ENCODE data around the gene TRPC6.
"Not testable (repeated sequence)": the region's sequence is repeated elsewhere in the genome, so short reads cannot be mapped to it uniquely, and the experiment has no call there.

Gene TRPC6

DNA sequence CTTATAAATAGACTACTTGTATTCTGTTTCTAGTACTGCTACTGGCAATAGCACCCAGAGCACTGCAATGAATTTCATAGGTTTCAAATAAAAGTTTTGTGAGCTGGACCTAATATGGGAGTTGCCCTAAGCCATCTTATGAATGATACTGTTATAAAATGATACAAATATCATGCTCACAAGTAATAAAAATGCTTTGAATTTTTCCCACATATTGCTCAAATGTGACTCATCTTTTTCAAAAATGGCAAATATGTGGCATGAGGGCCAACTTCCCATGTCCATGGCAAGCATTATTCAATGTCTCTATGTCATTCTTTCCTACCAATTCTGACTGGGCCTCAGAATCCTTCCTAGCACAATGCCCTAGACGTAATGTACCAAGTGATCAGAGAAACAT is 137.6 kb downstream of the TRPC6 start:
- no peak for DNase-seq

- DNase-seq: no peak
These were observed 138.0 kb downstream of the TRPC6 start for GRCh38 chr11:101445761-101446160.

DNA sequence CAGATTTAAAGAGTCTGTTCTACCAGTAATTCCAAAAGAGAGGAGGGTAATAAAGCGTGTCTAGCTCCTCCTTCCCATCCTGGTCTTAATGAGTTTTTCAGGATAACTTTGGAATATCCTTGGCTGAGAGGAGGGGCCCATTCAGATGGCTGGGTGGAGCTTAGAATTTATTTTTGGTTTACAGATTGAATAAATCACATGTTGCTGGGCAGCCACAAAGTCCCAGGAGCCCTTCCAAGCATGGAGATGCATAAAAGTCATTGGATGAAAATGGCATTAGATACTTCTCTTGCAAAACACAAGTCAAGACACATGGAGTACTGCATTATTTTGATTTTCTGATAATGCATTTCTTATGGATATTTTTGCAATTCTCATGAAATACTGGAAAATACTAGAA is 139.0 kb downstream of the TRPC6 start:
- no peak for DNase-seq

- no peak for DNase-seq
These were observed 139.6 kb downstream of the TRPC6 start for GRCh38 chr11:101444164-101444563.

DNA sequence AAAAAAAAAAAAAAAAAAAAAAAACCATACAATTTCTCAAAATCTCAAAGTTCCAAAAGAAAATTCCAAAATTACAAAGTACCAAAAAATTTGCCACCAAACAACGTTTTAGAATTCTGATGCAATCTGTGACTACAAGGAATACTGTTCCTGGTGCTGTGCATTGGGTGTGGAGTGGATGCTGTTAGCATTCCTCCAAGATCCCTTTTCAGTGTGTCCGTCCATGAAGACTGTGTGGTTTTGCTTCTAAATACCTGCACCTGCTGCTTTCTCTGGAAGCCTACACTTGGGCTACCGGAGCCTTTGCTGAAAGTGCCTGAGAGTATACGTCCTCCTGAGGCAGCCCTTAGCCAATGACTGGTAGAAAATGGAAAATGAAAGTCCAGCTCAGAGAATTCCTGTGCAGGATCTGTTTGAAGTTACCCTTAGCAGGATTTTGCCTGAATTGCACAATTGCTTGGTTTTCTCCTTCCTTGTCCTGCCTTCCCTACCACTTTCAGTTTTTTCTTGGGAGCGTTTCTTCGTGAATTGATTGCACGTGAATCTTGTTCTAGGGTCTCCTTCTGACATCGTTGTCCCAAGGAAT is 140.8 kb downstream of the TRPC6 start:
- DNase-seq: no peak

GRCh38 chr11:101442171-101442570 is 141.6 kb downstream of the TRPC6 start:
- no peak for DNase-seq

- DNase-seq: no peak
These were observed 142.1 kb downstream of the TRPC6 start for GRCh38 chr11:101441747-101442146.

DNA sequence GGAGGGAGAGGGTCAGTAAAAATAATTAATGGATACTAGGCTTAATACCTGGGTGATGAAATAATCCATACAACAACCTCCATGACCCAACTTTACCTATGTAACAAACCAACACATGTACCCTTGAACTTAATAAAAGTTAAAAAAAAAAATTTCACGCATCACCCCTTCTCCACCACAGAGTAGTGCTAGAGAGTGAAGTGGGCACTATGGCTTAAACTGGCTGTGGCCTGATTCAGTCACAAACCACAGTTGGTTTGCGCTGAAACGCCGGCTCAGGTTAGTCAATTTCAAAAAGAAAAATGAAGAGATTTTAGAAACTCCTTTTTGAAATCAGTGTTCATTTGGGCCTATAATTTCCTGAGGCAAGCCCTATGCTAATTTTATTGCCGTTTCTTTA is 144.3 kb downstream of the TRPC6 start:
- no peak for DNase-seq

GRCh38 chr11:101438708-101439107 is 145.1 kb downstream of the TRPC6 start:
- not testable (repeated sequence) for DNase-seq

DNA sequence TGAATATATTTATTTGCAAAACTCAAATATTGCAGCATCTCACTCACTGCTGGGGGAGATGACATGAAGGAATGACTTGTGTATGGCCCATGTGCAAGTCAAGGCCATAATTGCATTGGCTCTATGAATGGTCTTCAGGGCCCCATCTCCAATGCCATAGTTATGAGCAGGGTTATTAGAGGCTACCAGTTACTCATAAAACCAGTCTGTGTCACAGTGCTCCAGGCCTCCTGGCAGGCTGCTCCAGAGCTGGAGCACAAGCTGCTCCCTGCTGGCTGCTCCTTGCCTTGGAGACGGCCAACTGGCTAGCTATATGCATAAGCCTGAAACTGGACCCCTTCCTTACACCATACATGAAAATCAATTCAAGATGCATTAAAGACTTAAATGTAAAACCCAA is 145.7 kb downstream of the TRPC6 start:
- DNase-seq: no peak

- peak; percentile 19 for DNase-seq
These were observed 147.2 kb downstream of the TRPC6 start for GRCh38 chr11:101436511-101437142.

DNA sequence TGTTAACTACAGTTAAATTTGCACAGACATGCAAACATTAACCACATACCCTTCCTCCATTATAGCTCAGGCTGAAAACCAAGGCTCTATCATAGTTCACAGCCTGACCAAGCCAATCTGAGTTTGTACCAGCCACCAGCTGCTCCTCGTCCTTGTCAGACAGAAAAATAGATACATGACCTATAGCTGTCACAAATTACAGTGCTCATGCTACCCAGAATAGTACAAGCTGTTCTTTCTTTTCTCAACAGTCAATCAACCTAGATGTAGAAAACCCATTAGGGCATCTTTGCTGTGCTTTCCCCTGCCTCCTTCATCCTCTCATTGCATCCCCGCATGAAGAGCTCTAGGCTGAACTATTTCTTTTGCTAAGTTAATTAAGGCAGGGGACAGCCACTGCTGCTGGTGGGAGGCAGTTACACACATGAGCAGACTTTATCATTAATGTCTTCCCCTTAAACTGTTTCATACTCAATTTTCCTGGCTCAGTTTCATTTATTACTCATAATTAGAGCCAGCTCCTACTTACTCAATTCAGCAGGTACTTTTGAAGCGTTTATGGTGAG is 148.3 kb downstream of the TRPC6 start:
- DNase-seq: no peak

DNA sequence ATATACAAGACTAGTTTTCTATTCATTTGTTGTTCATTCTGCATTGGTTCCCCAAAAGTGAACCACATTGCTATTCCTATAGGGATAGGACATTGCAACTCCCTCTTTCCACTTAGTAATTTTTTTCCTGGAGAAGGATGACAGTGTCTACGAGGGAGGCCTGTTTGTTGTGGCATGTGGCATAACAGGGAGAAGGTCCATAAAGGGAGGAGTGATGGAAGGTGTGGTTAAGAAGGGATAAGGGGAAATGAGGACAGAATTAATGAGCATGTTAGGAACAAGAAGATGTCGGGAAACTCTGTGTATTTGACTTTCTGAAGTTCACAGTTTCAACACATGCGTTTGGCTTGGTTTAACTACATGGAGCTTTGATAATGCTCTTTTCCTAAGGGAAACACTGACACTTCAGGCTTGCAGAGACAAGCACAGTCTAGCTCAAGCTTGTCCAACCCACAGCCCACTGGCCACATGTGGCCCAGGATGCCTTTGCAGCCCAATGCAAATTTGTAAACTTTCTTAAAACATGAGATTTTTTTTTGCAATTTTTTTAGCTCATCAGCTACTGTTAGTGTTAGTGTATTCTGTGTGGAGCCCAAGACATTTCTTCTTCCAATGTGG is 149.7 kb downstream of the TRPC6 start:
- DNase-seq: no peak

DNA sequence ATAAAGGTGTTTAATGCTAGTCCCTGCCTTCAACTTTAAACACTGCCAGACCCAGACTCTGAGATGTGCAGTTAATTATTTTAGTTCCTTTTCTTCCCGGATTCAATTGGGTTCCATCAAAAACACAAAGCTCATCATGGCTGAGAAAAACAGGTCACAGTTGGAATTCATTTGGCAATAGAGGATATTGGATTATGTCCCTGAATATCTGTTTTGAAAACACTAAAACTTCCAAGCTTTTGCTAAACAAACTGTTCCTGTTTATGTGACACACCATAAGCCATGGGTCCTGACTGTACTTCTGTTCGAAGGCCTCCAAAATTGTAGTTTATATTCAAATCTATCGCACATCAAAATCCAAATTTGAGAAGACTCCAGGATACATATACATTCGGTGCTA is 150.7 kb downstream of the TRPC6 start:
- DNase-seq: no peak

DNA sequence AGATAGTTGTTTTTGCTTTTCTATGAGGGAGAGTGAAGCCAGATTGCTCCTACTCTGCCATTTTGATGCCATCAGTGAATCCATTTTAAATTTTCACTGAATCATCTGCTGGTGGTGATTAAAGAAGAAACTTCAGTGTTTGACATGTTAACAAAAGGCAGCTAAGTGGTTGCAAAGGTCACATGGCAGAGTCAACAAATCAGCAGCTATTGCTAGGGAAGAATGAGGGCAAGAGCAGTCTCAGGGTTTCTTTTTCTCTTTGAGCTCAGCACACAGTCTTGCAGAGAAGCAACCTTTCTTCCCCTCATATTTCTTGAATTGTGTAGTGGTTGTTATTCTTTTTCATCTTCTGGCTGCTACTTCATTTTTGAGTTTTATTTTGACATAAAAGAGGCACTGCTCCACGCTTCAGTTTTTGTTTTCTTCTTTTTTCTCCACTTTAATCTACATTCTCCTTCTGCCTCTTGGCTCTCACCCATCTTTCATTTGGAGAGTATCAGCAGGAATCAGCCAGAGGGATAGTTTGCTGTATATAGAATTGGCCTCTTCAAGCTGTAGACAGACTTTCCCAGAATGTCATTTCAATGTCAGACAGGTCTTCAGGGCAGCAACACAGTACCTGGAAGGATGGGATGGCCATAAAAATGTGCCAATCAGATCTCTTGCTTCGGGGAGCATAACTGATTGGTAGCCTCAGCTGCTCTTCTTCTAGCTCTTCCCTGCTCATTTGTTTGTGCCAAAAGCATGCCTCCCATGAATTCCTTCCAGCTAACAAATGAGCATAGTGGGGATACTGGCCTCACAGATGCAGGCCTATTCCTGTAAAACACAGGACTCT is 153.9 kb downstream of the TRPC6 start:
- no peak for DNase-seq

DNA sequence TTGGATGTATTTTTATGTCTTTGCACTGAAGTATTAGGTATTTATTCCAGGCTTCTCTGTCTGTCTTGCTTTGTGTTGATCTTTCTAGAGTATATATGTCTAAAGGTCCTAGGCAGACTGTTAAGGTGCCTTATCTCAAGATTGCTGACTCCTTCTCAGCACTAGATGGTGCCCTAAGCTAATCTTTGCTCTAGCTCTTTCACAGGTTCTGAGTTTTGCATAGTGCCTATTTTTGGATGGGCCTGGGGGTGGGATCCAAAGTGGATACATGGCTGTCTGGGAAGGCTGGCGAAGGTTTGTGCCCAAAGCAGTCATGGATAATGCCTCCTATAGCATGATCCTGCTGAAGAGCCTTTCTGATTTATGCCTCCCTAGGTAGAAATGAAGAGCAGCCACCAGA is 154.9 kb downstream of the TRPC6 start:
- no peak for DNase-seq

- no peak for DNase-seq
These were observed 176.5 kb downstream of the TRPC6 start for GRCh38 chr11:101407324-101407723.

All from NCI-H1092 treated with DMSO at 0.1 percent for 48 hours (cell line).